H54 (cell line): Measurements from ENCODE around the gene FAIM2.
A peak's percentile ranks its signal among the peaks of the same experiment; 100 is the strongest.

Source experiments
- DNase-seq: peaks from one replicate; pipeline ENCODE4 v3.0.0; 2011; ENCODE audit warnings: low spot score, mixed read lengths; ENCODE audit not compliant: insufficient read length
- FAIRE-seq: peaks from 3 replicates; lab custom pipeline; 2011; peaks lifted over from hg19 to GRCh38; lab: Jason Lieb, UNC
- POLR2A ChIP-seq: IDR thresholded peaks from 2 replicates; pipeline ENCODE4 v1.6.1; 2011; ENCODE audit warnings: low read depth, mild to moderate bottlenecking, low read length

FAIM2 gene

GRCh38 chr12:49901986-49902385 is 1.7 kb downstream of the FAIM2 start:
- no peak for FAIRE-seq

GRCh38 chr12:49901026-49901425 is 2.7 kb downstream of the FAIM2 start:
- DNase-seq = no peak
- TF ChIP-seq POLR2A = no peak
- FAIRE-seq = no peak

More at GRCh38 chr12:49901986-49902385, 1.7 kb downstream of the FAIM2 start:
- no peak for DNase-seq
- no peak for TF ChIP-seq POLR2A

GRCh38 chr12:49900371-49900770 is 3.3 kb downstream of the FAIM2 start:
- DNase-seq (no peak), FAIRE-seq (no peak)
- TF ChIP-seq POLR2A = no peak

- FAIRE-seq (no peak), DNase-seq (no peak)
- TF ChIP-seq POLR2A = no peak
Observed at GRCh38 chr12:49899921-49900320, 3.8 kb downstream of the FAIM2 start.

- no peak for DNase-seq
- TF ChIP-seq POLR2A = no peak
- no peak for FAIRE-seq
Observed at GRCh38 chr12:49899286-49899843, 4.3 kb downstream of the FAIM2 start.

- FAIRE-seq (no peak), DNase-seq (no peak)
- no peak for TF ChIP-seq POLR2A
Observed at GRCh38 chr12:49897276-49897675, 6.4 kb downstream of the FAIM2 start.

GRCh38 chr12:49895773-49896172 is 7.9 kb downstream of the FAIM2 start:
- DNase-seq (no peak), FAIRE-seq (no peak)
- no peak for TF ChIP-seq POLR2A

- DNase-seq (no peak), FAIRE-seq (no peak)
- no peak for TF ChIP-seq POLR2A
Observed at GRCh38 chr12:49894751-49895148, 8.9 kb downstream of the FAIM2 start.

- TF ChIP-seq POLR2A = no peak
- DNase-seq (peak; percentile 42), FAIRE-seq (no peak)
Observed at GRCh38 chr12:49893753-49894750, 9.6 kb downstream of the FAIM2 start.

- no peak for TF ChIP-seq POLR2A
- DNase-seq (no peak), FAIRE-seq (no peak)
Observed at GRCh38 chr12:49892732-49893317, 10.9 kb downstream of the FAIM2 start.

GRCh38 chr12:49892084-49892731 is 11.5 kb downstream of the FAIM2 start:
- no peak for FAIRE-seq
- DNase-seq = no peak
- no peak for TF ChIP-seq POLR2A

GRCh38 chr12:49891476-49891875 is 12.2 kb downstream of the FAIM2 start:
- DNase-seq (no peak), FAIRE-seq (no peak)
- TF ChIP-seq POLR2A = no peak

- FAIRE-seq (no peak), DNase-seq (no peak)
- no peak for TF ChIP-seq POLR2A
Observed at GRCh38 chr12:49891012-49891411, 12.7 kb downstream of the FAIM2 start.

GRCh38 chr12:49890096-49890461 is 13.6 kb downstream of the FAIM2 start:
- FAIRE-seq = no peak
- DNase-seq = no peak
- no peak for TF ChIP-seq POLR2A
